ENCODE data around the gene ITPR1. TPM values are rescaled to one million over a fixed set of nuclear protein-coding genes. Genes with fewer than 3 reads are reported as not detected.
A peak's percentile ranks its signal among the peaks of the same experiment; 100 is the strongest.

The ITPR1 gene
- total and polyA plus RNA-seq, 2 donors, result 57.3 to 240 TPM

DNA sequence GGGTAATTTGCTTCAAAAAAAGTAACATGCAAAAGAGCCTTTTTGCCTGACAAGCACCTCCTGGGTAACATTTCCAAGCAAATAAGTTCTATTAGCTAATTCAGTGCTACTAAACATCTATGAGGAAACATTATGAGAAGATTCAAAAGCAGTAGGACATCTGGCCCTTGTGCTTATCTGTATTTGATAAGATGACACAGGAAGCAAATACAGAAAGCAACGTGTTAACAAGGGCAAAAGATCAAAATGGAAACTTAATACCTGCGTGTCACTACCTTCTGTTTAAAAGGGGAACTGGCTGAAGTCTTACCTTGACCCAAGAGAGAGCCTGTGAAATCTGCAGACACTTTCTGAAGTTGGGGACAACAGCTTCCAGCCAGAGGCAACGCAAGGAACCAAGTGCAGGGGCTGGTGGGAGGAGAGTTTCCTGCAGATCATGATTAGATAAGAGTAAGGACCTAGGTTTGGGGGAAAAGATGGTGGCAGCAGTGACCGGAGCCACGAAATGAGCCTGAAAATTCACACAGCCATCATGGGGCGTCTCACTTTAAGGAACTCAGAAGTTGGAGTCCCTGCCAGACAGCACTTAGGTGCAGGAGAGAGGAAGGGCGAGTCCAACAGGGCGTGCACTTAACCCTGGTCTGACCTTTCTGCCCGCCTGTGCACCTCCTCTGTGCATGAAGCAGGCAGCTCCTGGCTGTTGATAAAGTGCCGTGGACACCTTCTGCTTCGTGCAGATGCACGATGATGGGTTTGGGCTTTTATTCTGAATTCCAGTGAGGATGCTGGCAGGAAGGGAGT lies 332.5 kb downstream of the ITPR1 start:
- H3K36me3 ChIP-seq (ENCODE audit: insufficient read depth), result no peaks in the 10 kb centered on the region
- no peak for DNase-seq (ENCODE audit: extremely low spot score)
- 58% methylated on average over 12 of the region's 12 CpGs for WGBS
- no peak overlapping the region for H3K27ac ChIP-seq (ENCODE audit: low read depth)
- H3K4me3 ChIP-seq (ENCODE audit: low read depth, low read length), result no peak overlapping the region
- peaks cover 1% of the 10 kb centered on the region for H3K4me1 ChIP-seq (ENCODE audit: insufficient read depth)

DNA sequence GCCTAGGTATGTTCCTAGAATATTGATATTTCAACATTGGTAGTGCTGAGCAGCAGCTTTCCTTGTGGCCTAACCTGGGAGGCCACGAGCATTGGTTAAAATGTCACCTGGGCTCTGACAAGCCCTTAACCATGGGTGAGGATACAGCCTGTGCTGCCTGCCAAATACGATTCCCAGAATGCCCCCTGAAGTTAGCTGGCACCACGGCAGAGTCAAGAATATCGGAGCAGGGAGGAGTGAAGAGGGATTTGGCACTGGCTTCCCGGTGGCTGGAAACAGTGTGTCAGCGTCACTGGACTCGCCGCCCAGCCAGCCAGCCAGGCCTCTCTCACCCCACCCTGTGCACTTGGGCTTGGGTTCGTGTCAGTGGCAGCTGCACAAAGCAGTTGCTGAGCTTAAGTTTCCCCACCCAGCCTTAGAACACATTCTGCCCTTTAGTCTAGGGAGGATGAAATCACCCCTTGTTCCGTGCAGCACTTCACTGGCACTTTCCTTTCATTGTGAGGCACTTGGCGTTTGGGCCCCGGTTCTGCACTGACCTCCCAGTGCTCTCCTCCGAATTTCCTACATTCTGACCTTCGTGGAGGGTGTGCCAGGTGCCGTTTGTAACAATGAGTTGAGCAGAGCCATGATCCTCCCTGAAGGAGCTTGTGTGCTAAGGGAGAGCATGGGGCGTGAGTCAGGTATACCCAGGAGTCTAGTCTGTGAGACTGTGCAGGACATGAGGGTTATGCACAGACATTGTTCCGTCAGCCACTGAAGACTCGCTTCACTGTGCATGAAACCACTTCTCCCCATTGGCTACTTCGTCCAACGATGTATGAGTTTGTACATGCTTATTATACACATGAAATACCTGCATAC lies 333.3 kb downstream of the ITPR1 start:
- H3K4me1 ChIP-seq (ENCODE audit: insufficient read depth), result peaks cover 1% of the 10 kb centered on the region
- H3K4me3 ChIP-seq (ENCODE audit: low read depth, low read length), result no peak overlapping the region
- no peak for DNase-seq (ENCODE audit: extremely low spot score)
- WGBS, result 53% methylated on average over 20 of the region's 20 CpGs
- peak overlapping the region; percentile 42 for H3K27ac ChIP-seq (ENCODE audit: low read depth)
- H3K36me3 ChIP-seq (ENCODE audit: insufficient read depth), result no peaks in the 10 kb centered on the region

DNA sequence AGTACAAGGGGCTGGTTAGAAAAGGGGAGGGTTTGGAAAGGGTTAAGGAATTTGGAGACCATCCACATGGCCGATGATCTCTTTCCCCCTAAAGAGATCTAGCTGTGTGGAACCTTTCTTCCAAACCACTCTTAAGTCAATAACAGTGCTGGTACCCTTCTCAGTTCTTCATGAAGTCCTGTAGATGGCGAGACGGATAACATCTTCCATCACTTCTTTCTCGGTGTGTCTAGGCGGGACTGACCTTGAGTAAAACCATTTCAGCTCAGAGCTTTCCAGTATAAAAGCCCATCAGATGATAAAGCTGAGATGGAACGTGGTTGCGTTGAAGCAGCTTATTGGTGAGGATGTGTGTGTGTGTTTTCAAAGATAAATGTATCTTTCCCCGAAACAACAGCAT lies 334.6 kb downstream of the ITPR1 start:
- Histone ChIP-seq H3K4me3 (ENCODE audit: low read depth, low read length) (no peak overlapping the region), H3K36me3 (ENCODE audit: insufficient read depth) (no peaks in the 10 kb centered on the region), H3K27ac (ENCODE audit: low read depth) (no peak overlapping the region), H3K4me1 (ENCODE audit: insufficient read depth) (peaks cover 1% of the 10 kb centered on the region)
- no peak for DNase-seq (ENCODE audit: extremely low spot score)
- WGBS, result 71% methylated on average over 8 of the region's 8 CpGs

DNA sequence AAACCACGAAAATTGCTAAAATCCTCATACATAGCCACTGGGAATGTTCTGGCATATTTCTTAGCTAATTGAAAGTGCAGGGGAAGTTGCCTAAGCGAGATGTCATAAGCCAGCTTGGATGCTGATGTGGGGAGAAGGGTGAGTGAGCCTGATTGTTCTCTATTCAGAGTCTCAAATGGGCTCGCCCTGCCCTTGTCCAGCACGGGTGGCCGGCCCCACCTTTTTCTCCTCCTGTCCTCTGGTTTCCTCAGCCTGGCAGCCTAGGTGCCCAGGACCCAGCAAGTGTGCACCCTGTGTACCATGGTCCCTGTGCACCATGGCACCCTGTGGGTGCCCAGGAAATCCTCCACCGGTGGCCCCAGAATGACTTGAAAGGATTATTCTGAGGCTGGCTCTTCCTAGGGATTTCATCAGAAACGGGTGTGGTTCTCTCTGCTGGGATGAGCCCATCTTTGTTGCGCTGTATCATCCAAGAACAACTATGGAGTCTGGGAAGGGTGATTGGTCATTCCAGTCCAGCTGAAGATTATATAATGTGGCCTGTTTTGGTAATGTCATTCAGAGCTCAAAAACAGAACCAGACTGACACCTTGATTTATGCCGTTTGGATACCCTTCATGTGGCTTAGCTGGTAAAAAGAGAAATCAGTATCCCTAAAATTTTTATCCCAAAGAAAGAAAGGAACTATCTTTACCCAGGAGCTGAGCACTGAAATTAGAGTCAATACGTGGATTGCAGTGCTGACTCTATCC lies 335.3 kb downstream of the ITPR1 start:
- 77% methylated on average over 10 of the region's 10 CpGs for WGBS
- peaks cover 1% of the 10 kb centered on the region for H3K4me1 ChIP-seq (ENCODE audit: insufficient read depth)
- no peak for DNase-seq (ENCODE audit: extremely low spot score)
- no peak overlapping the region for H3K4me3 ChIP-seq (ENCODE audit: low read depth, low read length)
- no peaks in the 10 kb centered on the region for H3K36me3 ChIP-seq (ENCODE audit: insufficient read depth)
- no peak overlapping the region for H3K27ac ChIP-seq (ENCODE audit: low read depth)

DNA sequence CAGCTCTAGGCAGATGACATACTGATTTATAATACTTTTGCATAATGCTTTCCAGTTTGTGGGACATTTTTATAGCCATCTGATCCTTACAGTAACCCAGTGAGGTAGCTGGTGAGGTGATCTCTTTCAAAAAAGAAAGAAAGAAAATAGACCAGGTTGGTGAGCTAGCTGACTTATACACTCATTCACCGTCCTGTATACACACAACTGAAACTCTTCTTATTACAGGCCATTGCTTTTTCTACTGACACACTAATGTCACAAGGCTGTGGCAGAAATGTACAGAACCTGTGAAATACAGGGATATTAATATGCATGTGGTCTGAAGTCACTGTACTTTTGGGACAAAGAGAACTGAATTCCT lies 335.9 kb downstream of the ITPR1 start:
- Histone ChIP-seq H3K4me3 (ENCODE audit: low read depth, low read length) (no peak overlapping the region), H3K27ac (ENCODE audit: low read depth) (no peak overlapping the region), H3K4me1 (ENCODE audit: insufficient read depth) (peaks cover 1% of the 10 kb centered on the region), H3K36me3 (ENCODE audit: insufficient read depth) (no peaks in the 10 kb centered on the region)
- no peak for DNase-seq (ENCODE audit: extremely low spot score)
- 68% methylated on average over 1 of the region's 1 CpG for WGBS

DNA sequence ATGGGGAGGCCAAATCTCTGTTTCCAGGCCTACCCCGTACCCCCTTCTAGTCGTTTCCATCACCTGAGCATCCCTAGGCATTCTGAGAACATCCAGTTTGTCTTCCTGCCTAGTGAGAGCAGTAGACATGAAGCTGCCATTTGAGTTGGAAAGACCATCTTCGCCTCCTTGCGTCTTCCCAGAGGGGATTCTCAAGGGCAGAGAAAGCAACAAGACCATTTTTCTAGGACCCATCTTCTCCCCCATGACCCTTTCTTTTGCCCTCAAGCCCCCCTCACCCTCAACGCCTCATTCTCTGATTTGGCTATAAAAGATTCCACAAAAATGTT lies 337.4 kb downstream of the ITPR1 start:
- Histone ChIP-seq H3K27ac (ENCODE audit: low read depth) (peak overlapping the region; percentile 16), H3K36me3 (ENCODE audit: insufficient read depth) (no peaks in the 10 kb centered on the region), H3K4me3 (ENCODE audit: low read depth, low read length) (no peak overlapping the region), H3K4me1 (ENCODE audit: insufficient read depth) (peaks cover 1% of the 10 kb centered on the region)
- DNase-seq (ENCODE audit: extremely low spot score), result no peak
- WGBS, result 90% methylated on average over 5 of the region's 5 CpGs

DNA sequence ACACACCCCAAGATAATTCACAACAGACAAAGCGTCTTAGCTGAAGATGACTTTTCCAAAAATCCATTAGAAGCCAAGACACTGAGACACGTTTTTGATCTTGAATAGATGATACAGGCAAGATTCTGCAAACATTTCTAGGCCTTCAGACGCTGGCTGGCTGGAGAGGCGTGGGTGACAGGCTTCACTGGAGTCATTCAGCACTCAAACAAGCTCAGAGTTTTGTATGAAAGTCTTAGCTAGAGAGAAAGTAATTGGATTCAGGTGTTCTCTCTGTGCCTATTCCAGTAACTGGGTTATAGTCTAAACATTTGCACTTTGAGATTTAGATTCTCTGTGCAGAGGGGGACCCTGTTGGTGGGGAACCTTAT lies 338.4 kb downstream of the ITPR1 start:
- no peak overlapping the region for H3K4me3 ChIP-seq (ENCODE audit: low read depth, low read length)
- no peaks in the 10 kb centered on the region for H3K36me3 ChIP-seq (ENCODE audit: insufficient read depth)
- DNase-seq (ENCODE audit: extremely low spot score), result no peak
- 55% methylated on average over 4 of the region's 4 CpGs for WGBS
- no peak overlapping the region for H3K27ac ChIP-seq (ENCODE audit: low read depth)
- H3K4me1 ChIP-seq (ENCODE audit: insufficient read depth), result peaks cover 1% of the 10 kb centered on the region

DNA sequence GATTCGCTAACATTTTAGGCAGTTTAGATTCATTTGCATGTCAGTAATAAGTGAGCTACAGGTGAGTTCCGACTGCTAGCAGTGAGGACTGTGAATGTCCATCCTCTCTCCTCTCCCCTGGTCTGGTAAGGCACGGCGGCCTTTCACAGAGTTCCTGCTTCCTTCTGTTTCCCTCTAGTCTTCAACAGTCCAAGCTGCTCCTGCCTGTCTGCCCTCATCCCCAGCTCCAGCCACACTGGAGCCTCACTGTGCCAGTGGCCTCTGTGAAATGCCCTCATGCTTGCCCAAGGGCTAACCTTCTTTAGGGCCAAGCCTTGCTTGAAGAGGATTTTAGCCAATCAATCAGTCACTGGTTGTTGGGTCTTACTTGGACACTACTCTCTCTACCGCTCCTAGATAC lies 340.3 kb downstream of the ITPR1 start:
- no peak overlapping the region for H3K4me3 ChIP-seq (ENCODE audit: low read depth, low read length)
- DNase-seq (ENCODE audit: extremely low spot score), result no peak
- H3K27ac ChIP-seq (ENCODE audit: low read depth), result no peak overlapping the region
- peaks cover 2% of the 10 kb centered on the region for H3K36me3 ChIP-seq (ENCODE audit: insufficient read depth)
- H3K4me1 ChIP-seq (ENCODE audit: insufficient read depth), result no peaks in the 10 kb centered on the region
- 83% methylated on average over 5 of the region's 5 CpGs for WGBS

DNA sequence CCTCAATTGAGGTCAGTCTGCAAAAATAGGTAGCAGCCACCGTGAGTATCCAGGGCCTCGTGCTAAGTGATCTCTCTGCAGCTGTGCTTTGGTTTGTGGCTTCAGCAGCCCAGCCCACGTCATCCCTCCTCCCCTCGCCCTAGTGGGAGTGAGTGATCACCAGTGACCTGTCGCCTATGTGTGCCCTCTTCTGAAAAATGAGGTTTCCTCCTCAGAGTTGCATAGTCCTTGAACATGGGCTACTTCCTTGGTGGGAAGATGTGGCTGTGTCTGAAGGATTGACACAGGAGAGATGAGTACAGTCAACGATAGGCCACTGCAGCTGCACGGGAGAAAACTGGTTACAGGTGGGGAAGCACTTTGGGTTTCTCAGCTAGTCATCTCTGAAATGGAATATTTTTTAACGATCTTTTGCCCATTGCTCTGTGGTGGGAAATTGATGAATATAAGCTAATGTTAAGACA lies 341.3 kb downstream of the ITPR1 start:
- WGBS, result 82% methylated on average over 8 of the region's 8 CpGs
- Histone ChIP-seq H3K27ac (ENCODE audit: low read depth) (no peak overlapping the region), H3K4me3 (ENCODE audit: low read depth, low read length) (no peak overlapping the region), H3K36me3 (ENCODE audit: insufficient read depth) (peaks cover 4% of the 10 kb centered on the region), H3K4me1 (ENCODE audit: insufficient read depth) (no peaks in the 10 kb centered on the region)
- DNase-seq (ENCODE audit: extremely low spot score), result no peak

DNA sequence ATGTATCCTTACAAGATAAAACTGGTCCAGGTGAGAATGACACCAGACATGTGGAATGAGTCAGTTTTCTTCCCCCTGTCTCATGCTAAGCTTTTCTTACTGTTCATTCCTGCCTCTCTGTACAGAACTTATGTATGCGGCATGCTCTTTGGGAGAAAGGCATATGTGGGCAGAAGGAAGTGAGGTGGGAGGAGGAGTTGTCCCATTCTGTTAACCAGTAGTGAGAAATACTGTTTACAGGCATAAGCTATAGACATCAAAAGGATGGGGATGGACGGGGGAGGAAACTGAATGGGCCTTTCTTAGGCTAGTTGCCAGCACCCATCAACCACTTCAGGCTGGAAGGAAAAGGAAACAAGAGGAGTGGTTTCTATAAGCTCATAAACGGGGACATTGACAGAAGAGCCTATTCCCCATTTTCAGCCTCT lies 342.5 kb downstream of the ITPR1 start:
- DNase-seq (ENCODE audit: extremely low spot score), result no peak
- no peak overlapping the region for H3K27ac ChIP-seq (ENCODE audit: low read depth)
- H3K4me1 ChIP-seq (ENCODE audit: insufficient read depth), result no peaks in the 10 kb centered on the region
- peaks cover 4% of the 10 kb centered on the region for H3K36me3 ChIP-seq (ENCODE audit: insufficient read depth)
- H3K4me3 ChIP-seq (ENCODE audit: low read depth, low read length), result no peak overlapping the region
- WGBS, result 65% methylated on average over 3 of the region's 3 CpGs

DNA sequence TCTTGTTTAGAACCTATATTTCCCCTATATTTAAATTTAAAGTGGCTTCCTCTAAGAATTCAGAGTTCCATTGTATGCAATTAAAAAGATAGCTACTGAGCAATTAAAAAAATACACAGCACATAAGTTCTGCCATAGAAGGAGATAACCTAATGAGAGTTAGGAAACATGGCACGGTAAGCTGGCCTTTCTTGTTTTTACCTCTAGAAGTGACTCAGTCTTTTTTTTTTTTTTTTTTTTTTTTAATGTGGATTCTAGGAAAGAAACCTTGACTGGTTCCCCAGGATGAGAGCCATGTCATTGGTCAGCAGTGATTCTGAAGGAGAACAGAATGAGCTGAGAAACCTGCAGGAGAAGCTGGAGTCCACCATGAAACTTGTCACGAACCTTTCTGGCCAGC lies 343.4 kb downstream of the ITPR1 start:
- Histone ChIP-seq H3K4me3 (ENCODE audit: low read depth, low read length) (no peak overlapping the region), H3K36me3 (ENCODE audit: insufficient read depth) (peaks cover 4% of the 10 kb centered on the region), H3K27ac (ENCODE audit: low read depth) (no peak overlapping the region), H3K4me1 (ENCODE audit: insufficient read depth) (no peaks in the 10 kb centered on the region)
- no peak for DNase-seq (ENCODE audit: extremely low spot score)
- 91% methylated on average over 2 of the region's 2 CpGs for WGBS

DNA sequence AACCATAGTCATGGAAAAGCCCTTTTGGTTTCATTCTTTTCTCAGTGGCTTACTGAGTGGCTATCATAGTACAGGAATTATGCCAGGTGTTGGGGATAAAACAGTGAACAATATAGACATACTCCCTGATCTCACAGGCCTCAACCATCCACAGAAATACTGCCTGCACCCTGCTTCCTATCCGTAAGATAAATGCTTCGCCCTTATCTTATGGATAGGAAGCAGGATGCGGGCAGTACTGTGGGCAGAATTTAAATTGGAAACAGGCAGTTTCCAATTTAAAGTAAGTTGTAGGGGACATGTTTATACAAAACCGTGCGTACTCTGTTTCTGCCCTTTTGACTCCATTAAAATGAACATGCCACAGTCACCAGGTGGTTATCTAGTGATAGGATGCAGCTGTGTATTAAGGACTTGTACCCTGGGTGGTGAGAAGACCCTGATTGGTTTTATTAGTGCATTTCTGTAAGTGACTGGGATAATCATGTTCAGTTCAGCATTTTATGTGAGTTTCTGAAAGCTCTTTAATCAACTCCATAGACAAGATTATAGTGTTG lies 344.3 kb downstream of the ITPR1 start:
- H3K36me3 ChIP-seq (ENCODE audit: insufficient read depth), result peaks cover 4% of the 10 kb centered on the region
- 71% methylated on average over 5 of the region's 5 CpGs for WGBS

DNA sequence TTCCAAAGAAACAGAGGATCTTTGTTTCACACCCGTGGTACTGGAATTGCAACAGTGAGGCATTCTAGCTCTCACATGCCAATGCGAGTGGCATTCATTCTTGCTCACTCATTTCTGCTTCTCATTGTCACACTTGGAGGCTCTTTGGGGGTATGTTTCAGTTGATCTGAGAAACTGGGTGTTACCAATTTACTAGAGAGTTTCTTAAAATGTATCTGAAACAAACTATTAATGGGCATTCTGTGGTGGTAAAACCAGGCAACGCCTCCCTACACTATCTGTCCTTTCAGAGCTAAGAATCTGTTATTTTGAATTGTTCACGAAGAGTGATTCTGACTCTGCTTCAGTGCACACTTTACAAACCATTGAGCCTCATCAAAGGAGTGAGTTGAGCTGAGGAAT lies 345.5 kb downstream of the ITPR1 start:
- Histone ChIP-seq H3K4me1 (ENCODE audit: insufficient read depth) (no peaks in the 10 kb centered on the region), H3K36me3 (ENCODE audit: insufficient read depth) (peaks cover 4% of the 10 kb centered on the region), H3K27ac (ENCODE audit: low read depth) (no peak overlapping the region), H3K4me3 (ENCODE audit: low read depth, low read length) (no peak overlapping the region)
- DNase-seq (ENCODE audit: extremely low spot score), result no peak
- 93% methylated on average over 4 of the region's 4 CpGs for WGBS

More for the DNA sequence above, 344.3 kb downstream of the ITPR1 start:
- no peak for DNase-seq (ENCODE audit: extremely low spot score)
- Histone ChIP-seq H3K27ac (ENCODE audit: low read depth) (no peak overlapping the region), H3K4me1 (ENCODE audit: insufficient read depth) (no peaks in the 10 kb centered on the region), H3K4me3 (ENCODE audit: low read depth, low read length) (no peak overlapping the region)
